HAP-1 (cell line): ENCODE results near the gene CCDC137.
"Not testable (repeated sequence)": the region's sequence is repeated elsewhere in the genome, so short reads cannot be mapped to it uniquely, and the experiment has no call there.

Experiments used
- DNase-seq, 2 experiments: peaks; one replicate each; pipeline ENCODE4 v3.0.0-alpha.2; 2016 to 2020; ENCODE audit warnings: low spot score in 2 of 2
- H3K27me3 ChIP-seq: fragments of 250-450 bp; sonication (Bioruptor Pico); 2 replicates; pipeline ENCODE4 v1.5.1; 2020; ENCODE audit warnings: low read depth, mild to moderate bottlenecking, moderate library complexity
- H3K36me3 ChIP-seq: fragments of 250-450 bp; sonication (Bioruptor Pico); replicated peaks from 2 replicates; pipeline ENCODE4 v1.5.1; 2020; ENCODE audit warnings: mild to moderate bottlenecking
- H3K4me1 ChIP-seq: fragments of 250-450 bp; sonication (Bioruptor Pico); 2 replicates; pipeline ENCODE4 v1.5.1; 2020; ENCODE audit warnings: mild to moderate bottlenecking
- H3K4me3 ChIP-seq: fragments of 250-450 bp; sonication (Bioruptor Pico); 2 replicates; pipeline ENCODE4 v1.5.1; 2020; ENCODE audit warnings: mild to moderate bottlenecking, moderate library complexity
- H3K9me3 ChIP-seq: fragments of 250-450 bp; sonication (Bioruptor Pico); 2 replicates; pipeline ENCODE4 v1.5.1; 2020; ENCODE audit warnings: mild to moderate bottlenecking, moderate library complexity
- in situ Hi-C: fragments of 300-500 bp; cut with MboI; formaldehyde crosslinking; loops from 3 replicates; pipeline ENCODE4 v1.14.3; 2020; ENCODE audit warnings: low sequenced_read_pairs, inconsistent platforms, mixed read lengths

CCDC137 gene, protein sequence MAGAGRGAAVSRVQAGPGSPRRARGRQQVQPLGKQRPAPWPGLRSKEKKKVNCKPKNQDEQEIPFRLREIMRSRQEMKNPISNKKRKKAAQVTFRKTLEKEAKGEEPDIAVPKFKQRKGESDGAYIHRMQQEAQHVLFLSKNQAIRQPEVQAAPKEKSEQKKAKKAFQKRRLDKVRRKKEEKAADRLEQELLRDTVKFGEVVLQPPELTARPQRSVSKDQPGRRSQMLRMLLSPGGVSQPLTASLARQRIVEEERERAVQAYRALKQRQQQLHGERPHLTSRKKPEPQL

GRCh38 chr17:81666342-81667191, at the start of gene CCDC137, which contains the start of gene OXLD1:
Gene CCDC137, plus strand, starts transcription at chr17:81666737. Its CDS starts 30 bp downstream, at chr17:81666767.
Gene OXLD1, minus strand, starts transcription at chr17:81666605. Its CDS starts 28 bp downstream, at chr17:81666577.
- DNase-seq: peak; percentile 83 to 97
- Histone ChIP-seq H3K9me3 (no peaks in the 10 kb centered on the region), H3K4me3 (peak within 1 kb of the TSS; percentile 87), H3K36me3 (peaks cover 51% of the 10 kb centered on the region), H3K27me3 (no peaks in the 10 kb centered on the region), H3K4me1 (peaks cover 13% of the 10 kb centered on the region)
- in situ Hi-C loops: no loop called here

DNA sequence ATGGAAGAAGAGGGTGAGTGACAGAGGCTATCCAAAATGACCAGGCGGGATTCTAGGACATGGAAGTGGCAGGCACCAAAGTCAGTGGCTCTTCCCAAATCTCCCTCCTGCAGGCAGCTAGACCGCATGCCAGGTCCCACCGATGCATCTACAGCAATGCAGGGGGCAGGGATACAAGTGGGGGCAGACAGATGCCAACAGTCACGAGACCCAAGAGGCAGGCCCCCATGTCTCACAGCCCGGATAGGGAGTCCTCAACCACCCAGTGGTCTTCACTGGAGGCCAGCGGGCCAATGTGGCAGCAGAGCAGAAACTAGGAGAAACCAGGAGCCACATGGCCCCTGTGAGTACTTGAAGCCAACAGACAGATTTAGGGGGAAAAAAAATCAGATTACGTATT, 49.7 kb upstream of the CCDC137 start:
- H3K9me3 ChIP-seq: no peaks in the 10 kb centered on the region
- H3K4me3 ChIP-seq: no peak overlapping the region
- no peaks in the 10 kb centered on the region for H3K27me3 ChIP-seq
- no peak for DNase-seq
- in situ Hi-C loops: no loop called here
- H3K36me3 ChIP-seq: peaks cover 61% of the 10 kb centered on the region
- no peaks in the 10 kb centered on the region for H3K4me1 ChIP-seq

GRCh38 chr17:81618307-81618706, 48.2 kb upstream of the CCDC137 start:
- H3K9me3 ChIP-seq, in situ Hi-C loops, H3K4me3 ChIP-seq, H3K27me3 ChIP-seq, DNase-seq, H3K4me1 ChIP-seq: not testable (repeated sequence)
- peaks cover 65% of the 10 kb centered on the region for H3K36me3 ChIP-seq

GRCh38 chr17:81621494-81622130, 44.9 kb upstream of the CCDC137 start:
- in situ Hi-C loops: no loop called here
- H3K36me3 ChIP-seq: peaks cover 78% of the 10 kb centered on the region

GRCh38 chr17:81630274-81630673, 36.3 kb upstream of the CCDC137 start:
- Histone ChIP-seq H3K4me3 (no peak overlapping the region), H3K36me3 (peaks cover 41% of the 10 kb centered on the region), H3K9me3 (no peaks in the 10 kb centered on the region), H3K27me3 (no peaks in the 10 kb centered on the region), H3K4me1 (peaks cover under 1% of the 10 kb centered on the region; the same call in 1 of the 2 replicates)
- in situ Hi-C loops: no loop called here
- DNase-seq: no peak

More at GRCh38 chr17:81621494-81622130, 44.9 kb upstream of the CCDC137 start:
- no peak for DNase-seq
- H3K4me3 ChIP-seq: no peak overlapping the region
- no peaks in the 10 kb centered on the region for H3K9me3 ChIP-seq
- H3K27me3 ChIP-seq: no peaks in the 10 kb centered on the region
- H3K4me1 ChIP-seq: no peaks in the 10 kb centered on the region

DNA sequence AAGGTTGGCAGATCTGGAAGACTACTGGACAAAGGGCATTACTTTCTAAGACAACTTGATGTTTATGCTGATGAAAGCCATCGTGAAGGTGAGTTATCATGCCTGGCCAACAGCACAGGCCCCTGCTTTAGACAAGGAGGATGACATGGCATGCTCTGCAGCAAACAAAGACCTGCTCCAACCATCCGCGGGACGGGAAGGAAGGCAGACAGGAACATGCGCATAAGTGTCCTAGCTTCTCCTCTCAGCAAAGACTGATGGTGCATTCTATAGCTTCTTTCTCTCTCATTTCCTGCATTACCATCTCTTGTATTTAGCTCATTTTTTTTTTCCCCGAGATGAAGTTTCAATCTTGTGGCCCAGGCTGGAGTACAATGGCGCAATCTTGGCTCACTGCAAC, 35.1 kb upstream of the CCDC137 start:
- Histone ChIP-seq H3K9me3 (no peaks in the 10 kb centered on the region), H3K4me1 (peaks cover 8% of the 10 kb centered on the region), H3K4me3 (no peak overlapping the region), H3K27me3 (no peaks in the 10 kb centered on the region), H3K36me3 (peaks cover 32% of the 10 kb centered on the region)
- in situ Hi-C loops: no loop called here
- no peak for DNase-seq

DNA sequence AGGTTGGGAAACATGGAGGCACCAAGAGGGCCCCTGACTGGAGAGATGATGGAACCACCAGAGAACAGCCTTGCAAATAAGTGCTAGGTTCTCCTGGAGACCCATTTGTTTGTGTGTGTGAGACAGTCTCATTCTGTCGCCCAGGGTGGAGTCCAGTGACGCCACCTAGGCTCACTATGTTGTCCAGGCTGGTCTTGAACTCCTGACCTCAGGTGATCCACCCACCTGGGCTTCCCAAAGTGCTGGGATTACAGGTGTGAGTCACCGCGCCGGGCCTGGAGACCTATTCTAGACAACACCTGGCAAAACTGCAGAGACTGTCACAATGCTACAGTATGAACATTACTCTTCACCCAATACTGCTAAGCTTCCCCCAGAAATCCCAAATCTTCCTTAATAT, 31.1 kb upstream of the CCDC137 start:
- Histone ChIP-seq H3K4me3 (peak overlapping the region; percentile 76), H3K36me3 (no peaks in the 10 kb centered on the region; the same call in 1 of the 2 replicates), H3K9me3 (no peaks in the 10 kb centered on the region), H3K4me1 (peaks cover 8% of the 10 kb centered on the region), H3K27me3 (no peaks in the 10 kb centered on the region)
- in situ Hi-C loops: no loop called here
- no peak for DNase-seq

GRCh38 chr17:81635973-81636504, 30.5 kb upstream of the CCDC137 start:
- in situ Hi-C loops: no loop called here
- no peak for DNase-seq
- no peaks in the 10 kb centered on the region for H3K9me3 ChIP-seq

GRCh38 chr17:81636505-81637288, 29.8 kb upstream of the CCDC137 start, which contains the start of the genes NPLOC4 and TSPAN10:
Gene NPLOC4, minus strand, starts transcription at chr17:81637112. Its CDS starts 182 bp downstream, at chr17:81636930.
Gene TSPAN10, plus strand, starts transcription at chr17:81637196. Its CDS starts 5,217 bp downstream, at chr17:81642413.
- DNase-seq: peak; percentile 79 to 91
- H3K4me3 ChIP-seq: peak within 1 kb of the TSS; percentile 76
- peaks cover 8% of the 10 kb centered on the region for H3K4me1 ChIP-seq
- in situ Hi-C loops: no loop called here
- H3K27me3 ChIP-seq: no peaks in the 10 kb centered on the region
- no peaks in the 10 kb centered on the region for H3K36me3 ChIP-seq
- no peaks in the 10 kb centered on the region for H3K9me3 ChIP-seq

More at GRCh38 chr17:81635973-81636504, 30.5 kb upstream of the CCDC137 start:
- H3K4me3 ChIP-seq: peak overlapping the region; percentile 76
- peaks cover 8% of the 10 kb centered on the region for H3K4me1 ChIP-seq
- H3K36me3 ChIP-seq: no peaks in the 10 kb centered on the region; the same call in 1 of the 2 replicates
- H3K27me3 ChIP-seq: no peaks in the 10 kb centered on the region

DNA sequence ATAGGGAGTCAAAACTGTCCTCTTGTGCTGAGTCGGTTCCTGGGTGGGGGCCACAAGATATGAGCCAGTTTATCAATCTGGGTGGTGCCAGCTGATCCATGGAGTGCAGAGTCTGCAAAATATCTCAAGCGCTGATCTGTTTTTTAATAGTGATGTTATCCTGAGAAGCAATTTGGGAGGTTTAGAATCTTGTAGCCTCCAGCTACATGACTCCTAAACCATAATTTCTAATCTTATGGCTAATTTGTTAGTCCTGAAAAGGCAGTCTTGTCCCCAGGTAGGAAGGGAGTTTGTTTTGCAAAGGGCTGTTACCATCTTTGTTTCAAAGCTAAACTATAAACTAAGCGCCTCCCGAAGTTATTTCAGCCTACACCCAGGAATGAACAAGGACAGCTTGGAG, 27.9 kb upstream of the CCDC137 start:
- Histone ChIP-seq H3K4me3 (no peak overlapping the region), H3K36me3 (no peaks in the 10 kb centered on the region), H3K27me3 (no peaks in the 10 kb centered on the region), H3K9me3 (no peaks in the 10 kb centered on the region), H3K4me1 (peaks cover 8% of the 10 kb centered on the region)
- DNase-seq: no peak
- in situ Hi-C loops: no loop called here

DNA sequence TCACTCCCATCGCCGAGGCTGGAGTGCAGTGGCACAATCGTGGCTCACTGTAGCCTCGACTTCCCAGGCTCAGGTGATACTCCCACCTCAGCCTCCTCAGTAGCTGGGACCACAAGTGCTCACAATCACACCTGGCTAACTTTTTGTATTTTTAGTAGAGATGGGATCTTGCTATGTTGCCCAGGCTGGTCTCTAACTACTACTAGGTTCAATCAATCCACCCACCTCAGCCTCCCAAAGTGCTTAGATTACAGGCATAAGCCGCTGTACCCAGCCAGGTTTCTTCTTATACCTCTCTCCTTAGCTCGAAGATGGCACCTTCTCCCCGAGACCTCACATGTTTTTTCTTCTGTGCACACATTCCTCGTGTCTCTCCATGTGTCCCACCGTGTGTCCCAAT, 26.5 kb upstream of the CCDC137 start:
- H3K4me3 ChIP-seq: no peak overlapping the region
- H3K36me3 ChIP-seq: no peaks in the 10 kb centered on the region
- DNase-seq: no peak
- in situ Hi-C loops: no loop called here
- H3K4me1 ChIP-seq: peaks cover 8% of the 10 kb centered on the region
- H3K9me3 ChIP-seq: no peaks in the 10 kb centered on the region
- no peaks in the 10 kb centered on the region for H3K27me3 ChIP-seq

GRCh38 chr17:81641825-81642489, 24.6 kb upstream of the CCDC137 start:
- no peaks in the 10 kb centered on the region for H3K9me3 ChIP-seq
- no peaks in the 10 kb centered on the region for H3K4me1 ChIP-seq
- no peak for DNase-seq
- in situ Hi-C loops: no loop called here
- H3K27me3 ChIP-seq: no peaks in the 10 kb centered on the region
- no peaks in the 10 kb centered on the region for H3K36me3 ChIP-seq
- no peak overlapping the region for H3K4me3 ChIP-seq
